GM18519 (cell line): ENCODE results near the gene ITGB2.

Experiments used
- ATAC-seq: cut with Tn5 transposase; IDR thresholded peaks from one replicate; pipeline ENCODE4 v1.9.1; 2021; ENCODE audit warnings: mild to moderate bottlenecking, moderate library complexity; ENCODE audit not compliant: unreplicated experiment, low FRiP score

The ITGB2 gene

DNA sequence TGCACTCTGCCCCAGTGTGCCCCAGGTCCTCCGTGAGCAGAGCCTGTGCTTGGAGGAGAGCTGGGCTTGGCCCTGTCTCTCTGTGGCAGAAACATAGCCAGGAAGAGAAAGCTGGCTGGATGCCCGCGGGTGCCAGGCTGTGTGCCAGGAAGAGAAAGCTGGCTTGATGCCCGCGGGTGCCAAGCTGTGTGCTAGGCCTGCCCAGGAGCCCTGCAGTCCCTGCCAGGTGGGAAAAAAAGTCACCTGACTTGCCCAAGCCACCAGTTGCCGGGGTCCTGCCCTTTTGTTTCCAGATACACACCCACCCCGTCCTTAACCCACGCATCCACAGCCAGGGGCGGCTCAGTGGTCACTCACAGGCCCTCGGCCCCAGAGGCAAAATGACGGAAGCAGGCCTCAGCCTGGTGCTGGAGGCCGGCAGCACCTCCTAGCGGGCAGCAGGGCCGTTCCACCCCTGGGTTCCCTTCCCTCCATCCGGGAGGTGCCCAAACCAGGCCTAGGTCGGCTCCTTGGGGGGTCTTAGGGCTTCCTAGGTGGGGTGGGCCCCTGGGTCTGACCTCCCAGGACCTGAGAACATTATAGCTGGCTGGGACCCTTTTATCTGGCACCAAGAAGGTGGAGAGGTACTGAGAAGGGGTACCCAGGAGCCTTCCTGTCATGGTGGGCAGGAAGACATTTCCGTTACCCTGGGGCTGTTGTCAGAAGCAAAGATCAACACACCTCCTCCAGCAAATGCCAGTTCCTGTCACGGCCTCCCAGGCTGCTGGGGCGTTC is 9.1 kb downstream of the ITGB2 start:
- ATAC-seq, result no peak

DNA sequence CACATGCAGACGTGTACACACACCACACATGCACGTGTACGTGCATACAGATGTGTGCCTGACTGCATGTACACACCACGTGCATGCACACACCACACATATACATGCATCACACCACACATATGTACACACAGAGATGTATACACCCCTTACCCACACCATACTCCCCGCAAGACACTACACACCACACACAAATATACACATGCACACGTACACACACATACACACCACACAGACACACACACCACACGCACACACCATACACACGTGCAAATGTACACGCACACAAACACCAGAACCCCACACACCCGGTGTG is 9.7 kb downstream of the ITGB2 start:
- no peak for ATAC-seq

DNA sequence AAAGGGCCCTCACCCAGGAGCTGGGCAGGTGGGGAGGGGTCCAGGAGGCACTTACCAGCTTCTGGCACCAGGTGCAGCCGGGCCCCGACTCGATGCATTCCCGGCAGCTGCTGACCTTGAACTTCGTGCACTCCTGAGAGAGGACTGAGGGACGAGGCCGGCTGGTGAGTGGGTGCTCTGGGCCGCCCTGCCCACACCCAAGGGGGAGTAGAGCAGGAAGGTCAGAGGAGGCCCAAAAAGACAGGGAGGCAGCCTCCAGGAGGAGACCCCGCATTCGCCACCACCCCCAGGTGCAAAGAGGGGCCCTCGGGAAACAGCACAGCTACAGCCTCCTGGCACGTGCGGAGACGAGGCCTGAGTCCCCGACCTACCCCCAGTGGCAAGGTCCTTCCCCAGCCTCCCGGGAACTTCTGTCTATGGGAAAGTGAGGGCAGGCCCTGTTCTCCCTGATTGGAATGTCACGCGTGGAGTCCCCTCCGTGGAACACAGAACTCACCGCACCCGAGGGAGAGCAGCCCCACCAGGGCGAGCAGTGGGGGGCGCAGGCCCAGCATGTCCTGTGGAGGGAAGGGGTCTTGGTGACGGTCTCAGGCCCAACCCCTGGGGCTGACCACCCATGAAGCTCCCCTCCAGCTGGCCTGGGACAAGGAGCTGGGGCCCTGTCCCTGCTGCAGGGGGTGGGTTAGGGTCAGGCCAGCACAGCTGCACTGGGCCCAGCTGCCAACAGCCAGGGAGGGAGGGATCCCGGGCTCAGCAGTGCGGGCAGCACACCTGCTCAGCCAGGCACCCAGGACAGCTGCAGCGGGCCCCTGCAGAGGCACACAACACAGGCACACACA is 10.3 kb downstream of the ITGB2 start:
- ATAC-seq, result no peak

DNA sequence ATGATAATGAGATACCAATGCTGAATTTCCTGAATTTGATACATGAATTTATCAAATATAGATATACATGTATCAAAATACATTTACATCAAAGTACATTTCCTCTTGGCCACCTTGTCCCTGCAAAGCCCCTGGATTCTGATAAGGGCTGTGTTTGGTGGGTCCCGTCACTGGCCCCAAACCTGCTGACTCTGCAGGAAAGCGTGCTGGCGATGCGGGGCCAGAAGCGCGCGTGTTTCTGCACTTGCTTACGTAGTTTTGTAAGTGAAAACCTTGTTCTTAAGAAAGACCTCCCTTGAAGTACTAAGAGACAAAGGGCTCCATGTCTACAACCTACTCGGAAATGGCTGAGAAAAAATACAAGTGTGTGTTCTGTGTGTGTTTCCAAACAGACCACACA is 11.0 kb downstream of the ITGB2 start:
- ATAC-seq, result no peak

DNA sequence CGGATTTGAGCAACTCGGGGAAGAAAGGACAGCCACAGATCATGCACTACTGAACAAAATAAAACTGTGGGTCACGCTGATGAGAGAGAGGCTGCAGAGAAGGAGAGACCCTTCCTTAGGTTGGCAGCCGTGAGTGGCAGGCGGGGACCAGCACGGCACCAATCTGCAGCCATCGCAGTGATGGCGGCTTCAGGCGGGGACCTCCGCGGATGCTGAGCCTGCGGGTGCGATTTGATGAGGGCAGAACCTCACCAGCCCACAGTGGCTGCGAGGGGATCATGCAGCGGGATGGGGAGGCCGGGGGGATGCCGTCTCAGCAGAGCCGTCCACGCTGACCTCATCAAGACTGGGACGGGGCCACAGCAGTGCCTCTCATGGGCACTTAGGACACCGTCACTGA is 11.8 kb downstream of the ITGB2 start:
- ATAC-seq, result no peak

DNA sequence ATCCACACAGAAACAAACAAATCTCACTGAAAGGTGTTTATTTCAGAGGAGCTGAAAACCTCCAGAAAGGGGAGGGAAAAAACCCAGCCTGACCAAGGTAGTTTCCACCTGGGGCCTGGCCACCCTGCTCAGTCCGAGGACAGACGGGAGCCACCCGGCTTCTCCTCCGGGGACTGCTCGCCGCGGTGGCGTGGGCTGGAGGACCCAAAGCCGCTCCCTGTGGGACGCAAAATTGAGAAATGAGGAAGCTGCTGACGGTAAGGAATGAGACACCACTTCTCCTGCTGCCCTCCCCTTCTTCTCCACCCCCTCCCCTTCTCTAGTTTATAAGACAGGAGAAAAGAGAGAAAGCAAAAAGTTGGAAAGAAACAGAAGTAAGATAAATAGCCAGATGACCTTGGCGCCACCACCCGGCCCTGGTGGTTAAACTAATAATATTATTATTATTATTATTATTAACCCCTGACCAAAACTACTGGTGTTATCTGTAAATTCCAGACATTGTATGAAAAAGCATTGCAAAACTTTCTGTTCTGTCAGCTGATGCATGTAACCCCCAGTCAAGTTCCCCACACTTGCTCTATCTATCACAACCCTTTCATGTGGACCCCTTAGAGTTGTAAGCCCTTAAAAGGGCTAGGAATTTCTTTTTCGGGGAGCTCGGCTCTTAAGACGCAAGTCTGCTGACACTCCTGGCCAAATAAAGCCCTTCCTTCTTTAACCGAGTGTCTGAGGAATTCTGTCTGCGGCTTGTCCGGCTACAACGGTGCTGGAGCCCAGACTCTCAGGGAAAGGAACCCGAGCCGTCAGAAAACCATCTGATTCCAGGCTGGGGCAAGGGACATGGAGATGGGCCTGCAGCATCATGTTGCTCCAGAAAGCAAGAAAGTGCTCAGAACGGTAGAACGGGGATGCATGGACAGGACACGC is 12.5 kb downstream of the ITGB2 start:
- ATAC-seq, result no peak

DNA sequence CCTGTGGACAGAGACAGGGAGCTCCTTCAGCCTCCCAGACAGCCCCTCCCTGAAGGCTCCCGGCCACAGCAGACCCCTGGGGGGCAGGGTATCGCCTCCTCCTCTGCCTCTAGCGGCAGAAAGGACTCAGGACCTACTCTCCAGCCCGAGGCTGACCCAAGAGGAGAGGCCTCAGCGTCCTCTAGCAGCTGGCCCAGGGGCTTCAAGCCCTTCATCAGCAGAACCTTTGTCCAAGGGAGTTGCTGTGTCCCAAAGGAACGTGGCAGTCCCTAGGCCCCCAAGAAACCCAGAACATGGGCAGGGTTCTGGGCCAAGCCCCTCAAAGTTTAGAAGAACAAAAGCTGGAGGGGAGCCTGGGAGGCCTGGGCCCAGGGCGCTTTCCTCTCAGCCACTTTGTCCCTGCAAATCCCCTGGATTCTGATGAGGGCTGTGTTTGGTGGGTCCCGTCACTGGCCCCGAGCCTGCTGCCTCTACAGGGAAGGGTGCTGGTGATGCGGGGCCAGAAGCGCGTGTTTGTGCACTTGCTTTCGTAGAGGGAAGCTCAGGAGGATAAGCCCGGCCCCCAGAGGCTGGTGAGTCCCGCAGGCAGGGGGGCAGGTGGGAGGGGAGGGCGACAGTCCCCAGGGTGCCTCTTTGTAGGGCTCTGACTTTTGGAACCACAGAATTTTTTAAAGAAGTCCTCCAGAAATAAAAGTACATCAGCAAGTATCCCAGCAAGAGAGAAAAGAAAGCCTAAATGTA is 13.3 kb downstream of the ITGB2 start:
- ATAC-seq, result no peak

DNA sequence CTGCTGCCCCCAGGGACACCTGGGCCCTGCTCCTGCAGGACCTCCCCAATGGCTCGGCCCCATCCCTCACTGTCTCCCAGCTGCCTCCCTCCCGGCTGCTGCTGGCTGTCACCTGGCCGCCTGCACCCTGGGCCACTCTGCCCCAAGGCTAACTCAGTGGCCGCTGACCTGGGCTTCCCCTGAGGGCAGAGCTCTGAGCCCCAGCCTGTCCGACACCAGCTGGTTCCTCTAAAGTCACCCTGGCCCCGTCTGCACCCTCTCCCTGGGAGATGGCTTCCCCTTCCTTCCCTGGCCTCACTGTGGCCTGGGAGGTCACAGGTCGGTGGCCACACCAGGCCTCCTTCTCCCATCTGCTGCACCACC is 15.0 kb downstream of the ITGB2 start:
- no peak for ATAC-seq

DNA sequence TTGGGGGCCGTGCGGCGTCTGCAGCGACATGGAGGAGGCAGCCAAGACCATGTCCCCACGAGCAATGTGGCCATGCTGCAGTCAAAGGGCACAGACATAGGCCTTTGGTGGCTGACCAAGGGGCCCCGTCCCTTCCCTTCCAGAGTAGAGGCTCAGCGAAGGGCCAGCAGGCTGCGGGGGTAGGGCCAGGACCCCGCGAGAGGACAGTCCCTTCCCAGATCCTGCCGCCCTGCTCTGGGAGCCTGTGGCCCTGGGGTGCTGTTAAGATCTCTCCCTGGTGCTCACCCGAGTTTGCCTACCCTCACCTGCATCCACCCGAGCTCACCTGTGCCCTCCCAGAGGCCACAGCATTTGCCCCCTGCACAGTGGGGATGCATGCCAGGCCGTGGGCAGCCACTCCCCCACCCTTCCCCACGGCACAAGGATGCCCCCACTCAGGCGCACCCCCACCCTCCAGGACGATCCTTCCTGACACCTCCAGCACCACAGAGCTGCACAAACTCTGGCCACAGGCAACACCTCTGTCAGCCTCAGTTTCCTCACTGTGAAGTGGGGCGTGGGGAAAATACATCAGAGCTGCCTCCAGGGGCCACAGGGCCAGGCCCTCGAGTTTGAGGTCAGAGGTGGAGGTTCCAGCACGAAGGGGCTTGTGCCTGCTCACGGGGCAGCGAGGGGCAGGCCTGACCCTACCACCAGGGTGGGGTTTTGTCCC is 15.5 kb downstream of the ITGB2 start:
- no peak for ATAC-seq

DNA sequence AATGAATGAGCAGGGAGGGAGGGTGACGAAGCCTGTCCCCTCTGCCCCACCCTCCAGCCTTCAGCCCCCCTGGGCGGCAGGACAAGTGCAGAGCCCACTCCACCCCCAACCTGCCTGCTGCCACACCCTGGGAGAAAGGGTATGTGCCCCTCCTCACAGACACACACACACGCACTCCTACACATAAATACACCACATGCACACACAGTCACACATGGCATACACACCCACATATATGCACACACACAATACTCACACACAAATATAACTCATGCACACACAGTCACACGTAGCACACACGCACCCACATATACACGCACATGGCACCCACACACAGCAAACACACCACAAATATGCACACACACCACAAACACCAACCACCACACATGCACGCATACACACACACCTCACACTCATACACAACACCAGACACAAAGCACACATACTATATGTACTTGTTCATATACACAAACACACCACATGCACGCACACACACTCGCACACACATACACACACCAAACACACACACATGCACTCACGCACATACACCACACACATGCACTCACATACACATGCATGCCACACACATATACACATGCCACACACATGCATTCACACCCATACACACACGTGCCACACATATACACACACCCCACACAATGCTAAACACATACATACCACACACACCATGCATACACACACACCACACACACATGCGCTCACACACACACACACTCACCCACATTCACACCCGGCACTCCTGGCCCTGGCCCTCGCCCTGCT is 16.4 kb downstream of the ITGB2 start:
- no peak for ATAC-seq

DNA sequence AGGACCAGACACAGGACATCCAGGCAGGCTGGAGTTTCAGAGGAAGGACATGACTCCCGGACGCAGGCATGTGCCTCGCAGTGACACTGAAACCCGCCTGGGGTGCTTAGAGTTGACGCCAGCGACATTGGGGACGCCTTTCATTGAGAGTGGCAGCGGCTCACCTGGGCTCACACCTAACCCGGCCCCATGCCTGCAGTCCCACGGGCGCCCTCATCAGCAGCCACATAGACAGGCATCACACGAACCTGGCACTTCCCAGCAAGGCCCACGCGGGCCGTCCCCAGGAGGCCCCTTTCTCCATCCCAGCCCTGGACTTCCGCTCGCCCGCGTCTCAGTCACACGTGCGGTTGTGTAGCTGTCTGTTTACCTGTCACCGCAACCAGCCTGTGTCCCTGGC is 17.0 kb downstream of the ITGB2 start:
- no peak for ATAC-seq

DNA sequence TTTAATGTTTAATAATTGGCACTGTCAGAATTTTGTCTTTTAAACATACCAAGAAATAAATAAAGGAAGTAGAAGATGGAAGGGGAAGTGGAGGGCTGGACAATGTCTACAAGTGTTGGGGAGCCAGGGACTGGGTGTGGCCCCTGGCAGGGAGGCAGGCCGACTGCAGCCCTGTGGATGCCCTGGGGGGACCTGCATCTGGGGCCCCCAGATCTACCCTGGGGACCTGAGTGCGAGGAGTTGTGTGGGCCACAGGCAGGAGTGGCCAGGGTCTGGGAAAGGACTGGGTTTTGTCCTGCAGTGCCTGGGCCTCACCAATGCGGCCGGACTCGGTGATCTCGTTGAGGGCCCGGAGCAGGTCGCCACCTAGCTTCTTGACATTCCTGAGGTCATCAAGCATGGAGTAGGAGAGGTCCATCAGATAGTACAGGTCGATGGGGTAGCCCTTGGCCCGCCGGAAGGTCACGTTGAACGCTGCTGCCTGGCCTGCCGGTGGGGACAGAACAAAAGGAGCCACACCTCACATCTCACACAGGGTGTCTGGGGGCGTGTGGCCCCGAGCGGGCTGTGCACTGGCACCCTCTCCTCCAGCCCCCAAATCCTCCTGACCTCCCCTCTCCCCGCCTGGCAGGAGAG is 17.5 kb downstream of the ITGB2 start:
- ATAC-seq, result no peak

DNA sequence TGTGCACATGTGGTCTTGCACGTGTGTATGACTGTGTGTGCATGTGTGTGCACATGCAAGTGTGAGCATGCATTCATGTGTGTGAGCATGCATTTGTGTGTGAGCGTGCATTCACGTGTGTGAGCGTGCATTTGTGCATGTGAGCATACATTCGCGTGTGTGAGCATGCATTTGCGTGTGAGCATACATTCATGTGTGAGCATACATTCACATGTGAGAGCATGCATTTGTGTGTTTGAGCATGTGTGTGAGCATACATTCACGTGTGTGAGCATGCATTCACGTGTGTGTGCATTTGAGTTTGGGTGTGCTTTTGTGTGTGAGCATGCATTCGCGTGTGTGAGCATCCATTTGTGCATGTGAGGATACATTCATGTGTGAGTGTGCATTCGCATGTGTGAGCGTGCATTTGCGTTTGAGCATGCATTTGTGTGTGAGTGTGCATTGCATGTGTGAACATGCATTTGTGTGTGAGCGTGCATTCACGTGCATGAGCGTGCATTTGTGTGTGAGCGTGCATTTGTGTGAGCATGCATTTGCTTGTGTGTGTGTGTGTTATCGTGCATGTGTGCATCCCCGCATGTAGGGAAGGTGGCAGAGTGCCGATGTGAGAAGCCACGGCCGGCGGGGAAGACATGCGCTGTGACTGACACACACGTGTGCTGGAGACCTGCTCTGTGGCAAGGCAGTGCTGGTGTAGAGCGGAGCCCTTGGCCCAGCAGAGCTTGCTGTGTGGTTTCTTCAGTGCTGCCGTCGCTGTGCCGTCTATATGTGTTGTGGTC is 18.2 kb downstream of the ITGB2 start:
- ATAC-seq, result no peak

DNA sequence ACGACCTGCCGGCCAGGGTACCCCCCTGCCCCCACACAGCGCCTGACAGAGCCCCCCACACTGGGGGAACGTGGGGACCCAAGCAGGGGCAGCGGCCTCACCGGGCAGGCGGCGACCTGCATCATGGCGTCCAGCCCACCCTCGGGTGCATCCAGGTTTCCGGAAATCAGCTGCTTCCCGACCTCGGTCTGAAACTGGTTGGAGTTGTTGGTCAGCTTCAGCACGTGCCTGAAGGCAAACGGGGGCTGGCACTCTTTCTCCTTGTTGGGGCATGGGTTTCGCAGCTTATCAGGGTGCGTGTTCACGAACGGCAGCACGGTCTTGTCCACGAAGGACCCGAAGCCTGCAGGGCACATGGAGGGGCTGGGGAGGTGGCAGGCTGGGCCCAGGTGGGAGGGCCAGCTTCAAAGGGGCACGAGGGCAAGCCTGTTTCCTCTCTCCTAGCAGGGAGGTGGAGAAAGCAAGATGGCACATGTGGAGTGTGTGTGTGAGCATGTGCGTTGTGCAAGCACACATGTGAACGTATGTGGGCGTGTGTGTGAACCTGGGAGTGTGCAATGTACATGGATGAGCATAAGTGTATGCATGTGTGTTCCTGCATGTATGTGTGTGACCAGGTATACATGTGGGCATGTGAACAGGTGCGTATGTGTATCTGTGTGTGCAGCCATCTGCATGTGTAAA is 19.2 kb downstream of the ITGB2 start:
- no peak for ATAC-seq

DNA sequence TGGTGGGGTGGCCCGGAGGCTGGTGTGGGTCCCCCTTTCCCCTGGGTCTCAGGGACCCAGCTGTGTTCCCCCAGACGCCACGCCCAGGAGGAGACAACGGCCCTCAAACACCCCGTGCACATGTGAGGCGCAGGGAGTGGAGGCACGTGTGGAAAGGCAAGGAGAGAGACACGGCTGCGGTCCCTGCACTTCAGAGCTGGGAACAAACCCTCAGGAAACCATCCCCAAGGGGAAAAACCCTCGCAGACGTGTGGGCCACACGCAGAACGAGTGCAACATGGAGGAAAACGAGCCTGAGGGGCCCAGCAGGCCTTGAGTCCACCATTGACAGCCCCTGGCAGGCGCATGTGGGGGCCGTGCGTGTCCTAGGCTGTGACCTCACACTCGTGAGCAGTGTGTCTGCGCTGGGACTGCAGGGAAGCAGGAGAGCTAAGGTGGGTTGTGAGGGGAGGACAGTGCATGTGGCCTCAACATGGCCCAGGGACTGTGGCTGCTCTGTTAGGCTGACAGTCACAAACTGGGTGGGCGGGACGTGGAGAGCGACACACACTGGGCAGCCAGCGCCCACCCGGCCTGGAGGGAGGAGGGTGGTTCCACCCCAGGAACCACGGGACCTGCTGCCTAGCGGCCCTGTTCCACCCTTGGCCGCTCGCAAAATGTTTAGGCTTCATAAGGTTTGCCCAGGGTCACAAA is 20.0 kb downstream of the ITGB2 start:
- no peak for ATAC-seq

DNA sequence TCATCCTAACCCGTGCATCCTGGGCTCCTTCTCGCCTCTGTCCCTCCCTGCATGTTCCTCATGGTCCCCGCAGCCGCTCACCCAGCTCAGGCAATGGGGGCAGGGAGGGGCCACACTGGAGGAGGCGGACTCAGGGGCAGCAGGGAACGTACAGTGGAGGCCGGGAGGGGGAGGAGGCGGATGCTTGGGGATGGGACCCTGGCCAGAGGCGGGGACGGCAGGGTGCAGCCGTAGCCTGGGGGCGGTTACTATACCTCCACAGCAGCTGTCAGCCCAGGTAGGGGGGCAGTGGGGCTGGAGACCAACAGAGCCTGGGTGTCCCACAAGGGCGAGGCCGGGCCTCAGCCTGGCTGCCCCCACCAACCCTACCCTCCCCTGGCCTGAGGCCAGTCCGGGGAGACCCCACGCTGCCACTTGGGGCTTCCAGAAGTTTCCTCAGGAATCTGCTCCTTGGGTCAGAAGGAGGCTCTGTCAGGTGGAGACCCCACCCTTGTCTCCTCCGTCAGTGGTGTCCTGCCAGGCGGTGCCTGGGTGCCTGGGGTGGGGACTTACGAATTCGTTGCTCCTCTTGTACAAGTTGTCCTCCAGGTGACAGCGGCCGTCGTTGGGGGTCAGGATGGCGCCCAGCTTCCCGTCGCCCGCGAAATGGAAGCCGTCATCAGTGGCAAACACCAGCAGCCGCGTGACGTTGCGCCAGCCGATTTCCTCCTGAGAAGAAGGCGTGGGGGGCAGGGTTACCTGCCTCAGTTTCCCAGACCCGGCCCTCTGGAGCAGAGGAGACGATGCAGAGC is 20.7 kb downstream of the ITGB2 start:
- ATAC-seq, result no peak
